Activated naive CD8-positive, alpha-beta T cell treated with anti-CD3 and anti-CD28 coated beads, Interleukin-2, amount 10 ng/mL, durations not matched to agents 7 days and 5 days (primary cell): Measurements from ENCODE around the gene GALNT5. TPM values are rescaled to one million over a fixed set of nuclear protein-coding genes. Genes with fewer than 3 reads are reported as not detected.

Source experiments
- ATAC-seq: fragments of 150-1000 bp; cut with Tn5 transposase; one replicate; pipeline ENCODE4 v1.10.0; 2021; ENCODE audit warnings: low read depth, moderate library complexity
- POLR2A ChIA-PET: fragments of 350-600 bp; sonication (Branson Sonifier 250); formaldehyde crosslinking; loops from one replicate; lab custom pipeline; 2021; ENCODE audit warnings: antibody characterized with exemption; lab: Charles Lee
- DNase-seq: peaks from one replicate; pipeline ENCODE4 v3.0.0; 2021
- H3K27ac Mint-ChIP-seq: one replicate; pipeline ENCODE4 v1.8.0; 2022; ENCODE audit warnings: mild to moderate bottlenecking, mixed read lengths
- H3K27me3 Mint-ChIP-seq: one replicate; pipeline ENCODE4 v1.8.0; 2022; ENCODE audit warnings: mild to moderate bottlenecking, moderate library complexity, mixed read lengths
- H3K36me3 Mint-ChIP-seq: one replicate; pipeline ENCODE4 v1.8.0; 2021; ENCODE audit warnings: mild to moderate bottlenecking, mixed read lengths
- H3K4me1 Mint-ChIP-seq: one replicate; pipeline ENCODE4 v1.8.0; 2021; ENCODE audit warnings: mixed read lengths
- H3K4me3 Mint-ChIP-seq: one replicate; pipeline ENCODE4 v1.8.0; 2022; ENCODE audit warnings: mild to moderate bottlenecking, moderate library complexity, mixed read lengths
- H3K9me3 Mint-ChIP-seq: one replicate; pipeline ENCODE4 v1.8.0; 2021; ENCODE audit warnings: mixed read lengths
- total RNA-seq, 2 experiments: library from RNA; stranded (reverse); gene quantifications; one replicate each; pipeline ENCODE4 v1.2.3, GENCODE V29; 2021

Gene GALNT5
- total RNA-seq, 2 experiments from 2014 or later = not detected

DNA sequence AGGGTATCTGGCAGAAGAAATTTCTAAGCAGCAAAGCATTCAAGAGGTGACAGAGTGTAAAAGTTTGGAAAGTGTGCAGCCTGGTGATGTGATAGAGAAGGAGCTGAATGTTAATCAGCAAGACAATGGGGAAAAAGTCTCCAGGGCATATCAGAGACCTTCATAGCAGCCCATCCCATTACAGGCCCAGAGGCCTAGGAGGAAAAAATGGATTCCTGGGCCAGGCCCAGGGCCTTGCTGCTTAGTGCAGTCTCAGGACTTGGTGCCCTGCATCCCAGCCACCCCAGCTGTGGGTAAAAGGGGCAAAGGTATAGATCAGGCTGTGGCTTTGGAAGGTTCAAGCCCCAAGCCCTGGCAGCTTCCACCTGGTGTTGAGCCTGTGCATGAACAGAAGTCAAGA is 104.0 kb downstream of the GALNT5 start:
- DNase-seq = no peak
- Mint-ChIP-seq H3K9me3 (peaks cover 22% of the 10 kb centered on the region), H3K4me1 (peaks cover 25% of the 10 kb centered on the region), H3K27ac (no peak overlapping the region), H3K4me3 (no peak overlapping the region), H3K36me3 (peaks cover 50% of the 10 kb centered on the region), H3K27me3 (no peaks in the 10 kb centered on the region)
- POLR2A ChIA-PET = no interaction called here
- no peak for ATAC-seq

DNA sequence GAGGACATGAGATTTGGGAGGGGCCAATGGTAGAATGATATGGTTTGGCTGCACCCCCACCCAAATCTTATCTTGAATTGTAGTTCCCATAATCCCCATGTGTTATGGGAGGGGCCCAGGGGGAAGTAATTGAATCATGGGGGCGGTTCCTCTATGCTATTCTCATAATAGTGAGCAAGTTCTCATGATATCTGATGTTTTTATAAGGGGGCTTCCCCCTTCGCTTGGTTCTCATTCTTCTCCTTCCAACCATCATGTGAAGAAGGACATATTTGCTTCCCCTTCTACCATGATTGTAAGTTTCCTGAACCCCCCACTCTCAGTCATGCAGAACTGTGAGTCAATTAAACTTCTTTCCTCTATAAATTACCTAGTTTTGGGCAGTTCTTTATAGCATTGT is 105.1 kb downstream of the GALNT5 start:
- peaks cover 25% of the 10 kb centered on the region for H3K4me1 Mint-ChIP-seq

DNA sequence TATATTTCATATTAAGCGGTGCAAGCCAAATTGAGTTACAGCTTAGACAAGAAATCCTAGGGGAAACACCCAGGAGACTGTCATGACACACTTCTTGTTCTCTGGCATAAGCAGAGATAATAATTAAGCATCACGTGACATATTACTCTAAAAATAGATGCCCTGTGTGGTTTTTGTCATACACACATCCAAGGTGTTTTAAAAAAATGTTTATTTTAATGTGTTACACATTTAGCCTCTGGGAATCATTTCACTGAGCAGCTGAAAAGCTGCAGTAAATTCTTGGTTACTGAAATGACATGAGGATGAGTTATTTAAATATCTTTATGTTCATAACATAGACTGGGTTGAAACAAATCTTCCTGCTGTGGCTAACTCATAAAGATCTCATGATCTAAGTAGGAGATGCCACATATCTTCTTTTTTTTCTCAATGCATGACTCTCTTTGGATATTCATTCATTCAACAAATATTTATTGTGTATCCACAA is 106.2 kb downstream of the GALNT5 start:
- peaks cover 50% of the 10 kb centered on the region for H3K36me3 Mint-ChIP-seq
- no peak for ATAC-seq

More for the DNA sequence above, 105.1 kb downstream of the GALNT5 start:
- Mint-ChIP-seq H3K27ac (no peak overlapping the region), H3K4me3 (no peak overlapping the region), H3K27me3 (no peaks in the 10 kb centered on the region), H3K9me3 (peaks cover 22% of the 10 kb centered on the region), H3K36me3 (peaks cover 48% of the 10 kb centered on the region)
- POLR2A ChIA-PET = no interaction called here
- ATAC-seq (no peak), DNase-seq (no peak)

More for the DNA sequence above, 106.2 kb downstream of the GALNT5 start:
- POLR2A ChIA-PET = no interaction called here
- peaks cover 25% of the 10 kb centered on the region for H3K4me1 Mint-ChIP-seq
- H3K9me3 Mint-ChIP-seq = peaks cover 22% of the 10 kb centered on the region
- no peaks in the 10 kb centered on the region for H3K27me3 Mint-ChIP-seq
- no peak for DNase-seq
- peak overlapping the region; percentile 15 for H3K27ac Mint-ChIP-seq
- peak overlapping the region; percentile 23 for H3K4me3 Mint-ChIP-seq

Other genes with a start within 250 kb of the GALNT5 start
- 1 to 10 TPM; 3.1 to 3.6 TPM for gene ERMN, start 68.1 kb downstream of the GALNT5 start, total RNA-seq
- 100 to 1,000 TPM; 233 to 238 TPM for gene CYTIP, start 186.4 kb downstream of the GALNT5 start, total RNA-seq